ENCODE measurements around the gene GLYATL2.

GLYATL2 gene

GRCh38 chr11:58867556-58867955 lies 23.1 kb upstream of the GLYATL2 start:
- Histone ChIP-seq H3K36me3 (ENCODE audit: control insufficient read depth, insufficient read depth, low read length) (no peaks in the 10 kb centered on the region), H3K4me3 (replicated peaks; ENCODE audit: low read depth, low read length) (no peak overlapping the region), H3K27me3 (replicated peaks; ENCODE audit: control insufficient read depth, insufficient read depth, low read length) (no peaks in the 10 kb centered on the region; the same call in 1 of the 2 replicates)
- peak; percentile 3 for DNase-seq (ENCODE audit: extremely low read depth, insufficient read length)
- no peak for TF ChIP-seq CTCF (IDR thresholded peaks at IDR 0.05; ENCODE audit: insufficient read depth, low read length, poor library complexity, severe bottlenecking)

- Histone ChIP-seq H3K36me3 (ENCODE audit: control insufficient read depth, insufficient read depth, low read length) (no peaks in the 10 kb centered on the region), H3K27me3 (replicated peaks; ENCODE audit: control insufficient read depth, insufficient read depth, low read length) (no peaks in the 10 kb centered on the region; the same call in 1 of the 2 replicates), H3K4me3 (replicated peaks; ENCODE audit: low read depth, low read length) (no peak overlapping the region)
- no peak for DNase-seq (ENCODE audit: extremely low read depth, insufficient read length)
- no peak for TF ChIP-seq CTCF (IDR thresholded peaks at IDR 0.05; ENCODE audit: insufficient read depth, low read length, poor library complexity, severe bottlenecking)
Observed at GRCh38 chr11:58866788-58867187, 22.3 kb upstream of the GLYATL2 start.

DNA sequence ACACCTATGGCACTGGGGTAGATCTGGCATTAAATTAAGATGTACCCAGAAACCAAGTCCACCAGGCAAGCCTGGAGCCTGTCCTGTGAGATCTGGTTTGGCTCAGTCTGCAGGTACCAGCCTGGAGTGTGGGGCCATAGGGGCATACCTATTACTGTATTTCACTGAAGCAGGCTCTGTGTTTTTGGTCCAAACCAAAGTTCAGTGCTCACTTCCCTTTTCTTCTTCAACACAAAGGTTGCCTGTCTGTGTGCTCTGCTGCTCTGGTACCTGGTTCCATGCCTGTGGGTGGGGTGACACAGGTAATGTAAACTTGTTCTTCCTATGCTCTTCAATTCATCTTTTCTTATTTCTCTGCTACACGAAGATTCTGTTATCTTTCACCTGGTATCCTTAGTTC lies 19.8 kb upstream of the GLYATL2 start:
- H3K36me3 ChIP-seq (ENCODE audit: control insufficient read depth, insufficient read depth, low read length): no peaks in the 10 kb centered on the region
- H3K27me3 ChIP-seq (replicated peaks; ENCODE audit: control insufficient read depth, insufficient read depth, low read length): no peaks in the 10 kb centered on the region
- no peak for DNase-seq (ENCODE audit: extremely low read depth, insufficient read length)
- TF ChIP-seq CTCF (IDR thresholded peaks at IDR 0.05; ENCODE audit: insufficient read depth, low read length, poor library complexity, severe bottlenecking): no peak
- H3K4me3 ChIP-seq (replicated peaks; ENCODE audit: low read depth, low read length): no peak overlapping the region

DNA sequence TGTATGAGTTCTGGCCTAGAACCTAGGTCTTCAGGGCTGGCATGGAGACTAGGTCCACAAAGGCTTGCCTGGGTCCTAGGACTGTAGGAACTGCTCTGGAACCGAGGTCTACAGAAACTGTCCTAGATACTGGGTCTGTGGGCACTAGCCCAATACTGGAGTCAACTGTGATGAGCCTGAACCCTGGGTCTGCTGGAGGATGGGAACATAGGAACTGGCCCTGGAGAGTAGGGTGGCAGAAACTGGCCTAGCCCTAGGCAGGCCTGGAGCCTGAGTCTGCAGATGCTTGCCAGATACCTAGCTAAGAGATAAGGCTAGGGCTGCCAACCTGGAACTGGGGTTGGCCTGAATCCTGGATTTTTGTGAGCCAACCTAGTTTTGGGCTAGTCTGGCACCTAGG lies 19.2 kb upstream of the GLYATL2 start:
- Histone ChIP-seq H3K4me3 (replicated peaks; ENCODE audit: low read depth, low read length) (no peak overlapping the region), H3K27me3 (replicated peaks; ENCODE audit: control insufficient read depth, insufficient read depth, low read length) (no peaks in the 10 kb centered on the region), H3K36me3 (ENCODE audit: control insufficient read depth, insufficient read depth, low read length) (no peaks in the 10 kb centered on the region)
- no peak for DNase-seq (ENCODE audit: extremely low read depth, insufficient read length)
- TF ChIP-seq CTCF (IDR thresholded peaks at IDR 0.05; ENCODE audit: insufficient read depth, low read length, poor library complexity, severe bottlenecking): no peak

- no peak overlapping the region for H3K4me3 ChIP-seq (replicated peaks; ENCODE audit: low read depth, low read length)
Observed at GRCh38 chr11:58861533-58861932, 17.0 kb upstream of the GLYATL2 start.

More at GRCh38 chr11:58861533-58861932, 17.0 kb upstream of the GLYATL2 start:
- no peak for TF ChIP-seq CTCF (IDR thresholded peaks at IDR 0.05; ENCODE audit: insufficient read depth, low read length, poor library complexity, severe bottlenecking)
- no peaks in the 10 kb centered on the region for H3K36me3 ChIP-seq (ENCODE audit: control insufficient read depth, insufficient read depth, low read length)
- no peaks in the 10 kb centered on the region for H3K27me3 ChIP-seq (replicated peaks; ENCODE audit: control insufficient read depth, insufficient read depth, low read length)
- no peak for DNase-seq (ENCODE audit: extremely low read depth, insufficient read length)
